D341Med (cell line): ENCODE data around the gene SOBP.
"Not testable (repeated sequence)": the region's sequence is repeated elsewhere in the genome, so short reads cannot be mapped to it uniquely, and the experiment has no call there.

Source experiments
- DNase-seq: peaks from one replicate; pipeline ENCODE4 v3.0.0; 2012; ENCODE audit warnings: low spot score

SOBP gene

DNA sequence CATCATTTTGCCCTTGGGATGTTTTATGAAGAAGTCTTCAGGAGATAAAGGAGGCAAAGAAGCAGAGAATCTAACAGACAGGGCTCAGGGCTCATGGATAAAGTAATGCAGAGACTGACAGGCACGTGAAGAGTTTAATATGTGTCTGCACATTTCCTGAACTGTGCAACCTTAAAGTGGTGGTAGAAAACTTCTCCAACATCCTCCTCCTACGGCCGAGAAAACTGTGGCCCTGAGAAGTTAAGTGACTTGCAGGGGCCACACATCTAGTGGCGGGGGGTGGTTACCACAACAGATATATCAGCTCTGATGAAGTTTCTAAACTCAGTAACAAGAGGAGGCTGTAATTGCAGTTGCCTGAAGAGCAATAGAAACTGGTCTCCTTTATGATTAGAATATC is 61.0 kb downstream of the SOBP start:
- DNase-seq = no peak

DNA sequence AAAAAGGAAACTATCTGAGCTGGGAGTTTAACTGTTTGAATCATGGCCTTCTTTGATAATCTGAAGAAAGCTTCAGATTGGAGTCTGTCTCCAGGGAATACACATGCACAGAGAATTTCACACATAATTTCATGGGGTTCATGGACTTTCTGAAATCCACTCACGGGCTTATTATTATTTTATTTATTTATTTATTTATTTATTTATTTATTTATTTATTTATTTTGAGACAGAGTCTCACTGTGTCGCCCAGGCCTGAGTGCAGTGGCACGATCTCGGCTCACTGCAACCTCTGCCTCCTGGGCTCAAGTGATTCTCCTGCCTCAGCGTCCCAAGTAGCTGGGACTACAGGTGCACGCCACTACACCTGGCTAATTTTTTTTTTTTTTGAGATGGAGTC is 63.2 kb downstream of the SOBP start:
- not testable (repeated sequence) for DNase-seq

DNA sequence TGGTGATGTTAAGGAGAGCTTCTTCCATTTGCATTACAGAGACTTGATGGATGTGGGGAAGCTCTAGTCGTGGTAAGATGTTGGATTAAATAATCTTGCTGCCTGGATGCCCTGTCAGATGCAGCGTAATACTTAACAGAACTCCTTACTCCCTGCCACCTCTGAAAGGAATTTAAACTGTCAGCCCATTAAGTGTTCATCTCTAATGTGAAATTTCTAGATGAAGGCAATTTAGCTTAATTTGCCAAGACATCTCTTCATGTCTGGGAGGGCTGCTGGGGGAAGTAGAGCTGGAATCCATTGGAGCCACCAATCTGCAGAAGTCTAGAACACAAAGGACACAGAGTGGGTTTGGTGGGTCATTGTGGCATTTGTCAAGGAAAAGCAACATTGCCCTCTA is 64.4 kb downstream of the SOBP start:
- no peak for DNase-seq

DNA sequence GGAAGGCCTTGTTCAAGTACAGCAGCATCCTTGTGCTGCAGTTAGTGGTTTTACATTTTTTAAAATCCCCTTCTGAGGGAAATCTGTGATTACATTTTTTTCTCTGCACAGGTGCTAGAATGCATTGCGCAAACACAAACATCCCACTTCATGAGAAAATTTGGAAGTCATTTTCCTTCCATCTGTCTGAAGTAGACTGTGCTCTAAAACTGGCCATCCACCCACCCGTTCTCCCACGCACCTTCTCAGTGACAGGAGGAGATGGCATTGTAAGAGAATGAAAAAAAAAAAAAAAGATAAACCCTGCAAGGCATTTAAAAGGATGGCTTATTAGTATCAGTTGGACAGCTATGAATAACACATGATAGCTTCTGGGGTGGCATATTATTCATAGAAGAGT is 65.0 kb downstream of the SOBP start:
- DNase-seq = no peak

DNA sequence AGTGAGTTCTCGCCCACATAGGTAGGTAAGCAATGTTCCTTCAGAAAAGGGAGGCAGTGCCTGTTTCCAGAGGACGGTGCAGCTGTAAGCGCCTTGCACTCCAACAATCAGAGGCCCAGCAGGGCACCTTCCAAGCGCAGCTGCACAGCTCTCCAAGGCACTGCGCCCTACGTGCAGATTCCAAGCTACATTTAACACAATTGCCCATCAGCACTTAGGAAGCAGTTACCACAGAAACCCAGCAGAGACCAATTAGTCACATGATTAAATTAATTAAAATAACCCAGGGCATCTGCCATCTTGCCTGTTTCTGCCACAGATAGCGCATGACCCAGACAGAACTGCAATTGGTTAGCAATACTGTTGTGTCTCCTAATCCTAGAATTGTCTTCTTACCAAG is 65.5 kb downstream of the SOBP start:
- DNase-seq = no peak

DNA sequence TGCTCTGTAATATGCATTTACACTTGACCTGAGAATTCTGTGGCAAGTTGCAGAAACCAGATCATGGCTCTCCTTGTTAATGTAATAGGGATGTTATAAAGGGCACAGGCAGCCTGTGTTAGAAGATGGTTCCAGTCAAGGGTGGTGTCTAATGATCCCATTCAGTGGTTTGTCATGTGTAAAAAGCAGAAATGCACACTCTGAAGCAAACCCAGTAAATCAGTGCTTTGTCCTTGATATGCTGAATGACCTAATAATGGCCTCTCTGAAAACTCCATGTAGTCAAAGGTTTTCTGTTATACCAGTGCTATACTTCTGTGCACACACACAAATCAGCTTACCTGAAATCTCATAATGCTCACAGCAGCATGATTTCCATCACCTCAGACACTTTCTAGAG is 66.2 kb downstream of the SOBP start:
- no peak for DNase-seq

DNA sequence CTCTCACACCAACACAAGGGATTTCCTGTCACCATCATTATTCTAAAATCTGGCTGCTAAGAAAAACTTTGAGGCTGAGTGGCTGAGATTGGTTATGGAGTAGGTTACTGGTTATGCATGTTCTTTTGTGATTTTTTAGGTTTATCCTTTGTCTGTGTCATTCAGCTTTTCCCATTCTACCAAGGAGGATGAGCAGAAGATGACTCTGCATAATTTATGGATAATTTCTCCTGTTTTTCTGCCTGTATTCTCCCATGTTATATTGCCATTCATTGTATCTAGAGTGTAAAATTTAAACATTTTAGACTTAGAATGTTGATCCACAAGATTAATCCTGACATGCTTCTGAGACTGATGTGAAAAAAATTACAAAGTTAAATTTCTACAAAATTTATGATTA is 67.8 kb downstream of the SOBP start:
- DNase-seq = no peak

DNA sequence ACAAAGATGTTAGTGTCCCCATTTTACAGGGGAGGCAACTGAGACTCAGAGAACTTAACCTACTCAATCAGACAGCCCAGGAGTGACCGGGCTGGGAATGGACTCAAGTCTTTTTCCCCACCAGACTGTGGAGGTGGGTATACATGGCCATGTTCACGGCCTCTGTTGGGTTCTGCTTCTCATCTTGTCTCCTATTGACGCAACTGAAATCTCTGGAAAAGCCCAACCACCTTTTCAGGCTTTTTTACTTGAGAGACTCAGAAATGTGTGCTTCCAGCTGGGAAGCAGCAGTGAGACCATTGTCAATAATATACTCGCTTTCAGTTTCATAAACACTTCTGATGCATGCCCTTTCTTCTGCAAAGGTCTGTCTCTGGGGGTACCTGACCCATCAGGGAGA is 70.7 kb downstream of the SOBP start:
- DNase-seq = no peak

DNA sequence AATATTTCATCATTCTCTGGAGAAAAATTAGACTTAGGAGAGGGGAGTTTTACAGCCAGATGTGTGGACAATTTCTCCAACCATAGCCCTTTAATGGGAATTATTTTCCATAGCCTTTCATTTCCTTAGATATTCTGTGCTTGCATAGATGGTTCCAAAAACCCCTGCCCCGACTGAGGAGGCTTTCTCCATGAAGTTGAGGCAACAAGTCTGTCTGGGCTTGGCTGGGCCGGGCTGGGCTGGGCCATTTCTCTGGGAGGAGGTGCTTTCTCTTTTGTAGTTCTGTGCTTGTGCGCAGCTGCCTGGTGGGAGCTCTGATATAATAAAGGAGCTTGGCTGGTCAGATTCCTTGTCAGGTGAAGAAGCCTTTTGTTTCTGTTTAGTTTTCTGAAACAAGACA is 71.4 kb downstream of the SOBP start:
- no peak for DNase-seq

DNA sequence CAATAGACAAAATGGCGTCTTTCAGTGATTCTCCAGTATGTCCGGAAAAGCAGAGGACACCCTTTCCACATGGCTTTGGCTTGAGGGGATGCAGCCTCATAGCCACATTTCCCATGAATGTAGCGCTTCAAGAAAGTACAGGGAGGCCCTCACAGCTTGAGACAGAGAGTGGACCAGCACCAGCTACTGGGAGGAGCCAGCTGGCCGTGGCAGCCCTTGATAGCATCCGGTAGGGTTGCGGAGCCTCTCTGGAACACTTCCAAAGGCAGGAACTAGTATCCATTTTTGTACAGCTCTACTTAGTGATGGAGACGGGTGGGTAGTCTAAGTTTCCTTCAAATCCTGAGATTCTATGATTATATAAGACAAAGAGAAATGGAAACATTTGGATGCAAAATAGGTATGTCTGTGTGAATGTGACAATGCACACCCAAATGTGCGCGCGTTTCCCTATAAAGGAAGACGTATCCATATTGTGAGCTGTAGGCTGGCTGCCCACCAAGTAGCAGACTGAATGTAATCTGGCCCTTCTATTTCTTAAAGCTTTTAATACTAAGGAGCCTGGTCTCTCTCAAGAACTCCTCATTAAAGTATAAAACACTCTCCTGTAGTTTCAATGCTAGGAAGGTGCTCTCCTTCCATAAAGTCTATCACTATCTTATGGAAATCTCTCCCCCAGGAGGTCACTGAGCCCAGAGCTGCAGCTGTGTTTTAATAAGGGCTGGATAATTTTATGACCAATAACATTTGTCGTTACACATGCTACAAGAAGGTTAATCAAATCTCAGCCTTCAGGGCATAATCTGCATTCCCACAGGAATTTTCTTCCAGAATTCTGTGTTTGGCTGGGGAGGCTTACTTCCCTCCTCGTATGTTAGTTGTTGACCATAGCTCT is 74.0 kb downstream of the SOBP start:
- no peak for DNase-seq

DNA sequence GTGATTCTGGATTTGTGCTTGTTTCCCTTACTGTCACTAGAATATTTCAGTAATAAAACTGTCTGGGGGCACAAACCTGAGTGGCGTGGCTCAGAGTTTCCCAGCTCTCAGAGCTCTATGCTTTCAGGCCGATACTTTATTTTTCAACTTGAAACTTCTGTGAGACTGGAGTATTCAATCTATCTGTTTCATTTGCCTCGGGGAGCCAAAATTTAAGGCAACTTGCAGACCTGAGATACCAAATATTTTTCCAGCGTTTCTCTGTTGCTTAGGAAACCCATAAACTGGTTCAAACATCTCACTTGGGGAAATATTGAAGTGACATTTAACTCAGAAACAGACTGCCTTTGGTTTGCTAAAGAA is 74.7 kb downstream of the SOBP start:
- DNase-seq = no peak

DNA sequence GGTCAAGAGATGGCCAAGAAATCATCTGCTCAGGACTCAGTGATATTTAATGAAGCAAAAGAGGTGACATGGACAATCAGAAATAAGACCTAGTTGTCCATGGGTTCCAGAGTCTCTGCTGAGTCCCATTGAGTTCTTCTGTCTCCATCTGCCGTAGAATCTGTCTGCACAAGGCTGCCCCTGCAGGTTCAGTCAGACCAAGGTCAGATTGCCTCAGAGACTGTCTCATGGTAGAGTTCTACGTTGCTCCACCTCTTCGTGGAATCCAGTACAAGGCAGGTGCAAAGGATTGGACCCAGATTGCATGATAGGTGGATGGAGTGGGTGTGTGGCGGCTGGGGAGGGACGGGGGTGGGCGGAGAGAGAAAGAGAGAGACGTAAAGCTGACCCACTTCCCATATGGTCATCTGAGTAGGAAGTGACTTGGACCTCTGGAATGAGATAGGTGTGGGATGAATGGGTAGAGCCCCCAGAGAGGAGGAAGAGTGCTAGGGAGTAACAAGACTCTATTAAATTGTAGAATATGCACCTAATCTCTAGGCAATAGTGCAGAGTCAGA is 75.3 kb downstream of the SOBP start:
- no peak for DNase-seq

DNA sequence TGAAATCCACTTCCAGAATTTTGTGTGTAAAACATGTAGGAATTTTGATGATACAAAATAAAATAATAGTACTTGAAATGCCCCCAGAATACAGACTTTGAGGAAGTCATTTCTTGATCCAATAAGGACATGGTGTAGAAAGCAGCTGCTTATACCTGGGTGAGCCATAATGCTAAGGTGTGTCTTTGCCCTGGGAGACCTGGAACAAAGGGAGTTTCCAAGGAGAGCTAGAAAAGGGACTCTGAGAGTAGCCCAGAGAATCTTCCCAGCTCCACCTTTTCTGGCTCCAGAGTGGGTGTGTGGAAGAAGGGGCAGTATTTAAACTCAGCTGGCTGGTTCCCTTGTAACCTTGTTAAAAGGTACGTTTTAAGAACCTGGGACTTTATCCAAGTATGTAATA is 77.7 kb downstream of the SOBP start:
- DNase-seq = no peak

DNA sequence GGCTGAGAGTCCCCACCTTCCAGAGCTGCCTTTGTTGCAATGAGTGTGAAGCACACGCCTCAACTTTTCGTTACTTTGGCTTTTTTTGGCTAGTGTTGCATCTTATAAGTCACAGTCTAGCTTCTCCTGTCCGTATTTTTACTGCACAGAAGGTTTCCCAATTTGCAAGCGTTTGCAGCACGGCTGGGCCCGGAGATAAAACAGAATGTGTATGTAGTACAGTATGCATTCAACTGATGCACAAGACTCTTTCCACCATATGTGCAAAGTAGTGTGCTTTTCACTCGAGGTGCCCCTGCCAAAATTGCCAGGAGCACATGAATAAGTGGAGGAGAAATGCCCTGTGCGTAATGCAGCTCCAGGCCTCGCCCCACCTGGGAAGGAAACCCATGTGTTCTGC is 79.6 kb downstream of the SOBP start:
- DNase-seq = no peak

DNA sequence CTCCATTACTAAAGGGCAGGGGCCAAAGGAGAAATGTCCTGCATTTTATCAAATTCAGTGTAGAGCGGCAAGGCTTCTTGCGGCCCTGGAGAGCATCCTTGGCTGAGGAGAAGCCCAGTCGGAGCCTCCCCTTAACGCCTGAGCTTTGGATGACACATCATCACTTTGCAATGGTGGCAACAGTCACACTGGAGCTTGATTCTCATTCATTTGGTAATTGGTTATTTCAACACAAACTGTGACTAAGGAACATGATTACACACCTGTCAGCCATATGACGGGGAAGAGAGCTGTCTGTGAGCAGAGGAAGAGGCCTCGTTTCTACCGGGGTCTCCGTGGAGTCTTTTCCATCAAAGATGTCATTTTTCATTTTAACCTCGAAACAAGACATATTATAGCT is 81.4 kb downstream of the SOBP start:
- no peak for DNase-seq

DNA sequence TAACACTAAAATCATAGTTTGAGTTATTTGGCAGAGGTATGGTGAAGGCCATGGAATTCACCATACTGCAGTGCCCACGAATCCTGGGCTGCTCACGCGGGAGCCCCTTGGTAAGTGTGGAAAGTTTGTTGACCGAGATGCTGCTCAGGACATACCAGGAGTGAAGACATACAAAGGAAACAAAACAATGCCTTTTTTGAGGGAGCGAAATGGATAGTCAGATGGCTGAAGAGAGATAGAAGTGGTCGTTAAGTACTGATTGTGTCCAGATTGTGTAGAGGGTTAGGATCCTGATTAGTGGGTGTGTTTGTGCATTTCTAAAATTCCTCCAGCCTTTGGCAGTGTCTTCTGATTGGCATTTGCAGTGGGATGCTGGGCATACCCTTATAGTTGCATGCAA is 83.0 kb downstream of the SOBP start:
- no peak for DNase-seq

DNA sequence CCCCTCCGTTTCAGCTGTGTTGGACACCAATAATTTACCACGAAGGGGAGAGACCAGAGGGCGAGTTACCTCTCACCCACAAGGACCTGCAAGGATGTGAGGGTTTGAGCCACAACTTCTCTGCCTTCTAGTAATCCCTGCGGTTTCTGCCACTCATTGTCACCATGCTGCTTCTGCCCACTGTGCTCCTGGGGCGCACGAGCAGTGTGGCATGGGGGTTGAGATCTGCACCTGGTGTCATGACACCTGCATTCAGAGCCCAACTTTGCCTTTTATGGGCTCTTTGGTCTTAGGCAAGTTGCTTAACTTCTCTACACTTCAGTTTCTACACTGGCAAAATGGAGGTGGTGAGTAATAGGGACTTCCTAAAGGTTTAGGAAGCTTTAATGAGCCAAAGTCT is 84.9 kb downstream of the SOBP start:
- no peak for DNase-seq

DNA sequence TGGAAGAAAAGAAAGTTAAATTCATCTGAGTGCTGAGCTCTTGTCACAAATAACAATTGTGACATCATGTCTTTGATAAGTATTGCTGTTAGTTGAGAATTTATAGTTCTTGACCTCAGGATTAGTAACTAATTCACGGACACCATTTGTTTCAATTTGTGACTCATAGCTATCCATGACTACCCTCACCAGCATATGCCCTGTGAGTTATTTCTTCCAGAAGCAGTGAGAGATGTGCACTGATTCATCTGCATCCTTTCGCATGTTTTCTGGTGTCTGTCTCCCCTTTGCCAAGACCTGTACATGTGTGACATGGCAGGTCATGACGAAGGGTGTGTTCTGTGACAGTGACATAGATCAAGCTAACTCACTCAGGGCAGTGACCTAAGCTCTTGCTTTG is 86.9 kb downstream of the SOBP start:
- no peak for DNase-seq

DNA sequence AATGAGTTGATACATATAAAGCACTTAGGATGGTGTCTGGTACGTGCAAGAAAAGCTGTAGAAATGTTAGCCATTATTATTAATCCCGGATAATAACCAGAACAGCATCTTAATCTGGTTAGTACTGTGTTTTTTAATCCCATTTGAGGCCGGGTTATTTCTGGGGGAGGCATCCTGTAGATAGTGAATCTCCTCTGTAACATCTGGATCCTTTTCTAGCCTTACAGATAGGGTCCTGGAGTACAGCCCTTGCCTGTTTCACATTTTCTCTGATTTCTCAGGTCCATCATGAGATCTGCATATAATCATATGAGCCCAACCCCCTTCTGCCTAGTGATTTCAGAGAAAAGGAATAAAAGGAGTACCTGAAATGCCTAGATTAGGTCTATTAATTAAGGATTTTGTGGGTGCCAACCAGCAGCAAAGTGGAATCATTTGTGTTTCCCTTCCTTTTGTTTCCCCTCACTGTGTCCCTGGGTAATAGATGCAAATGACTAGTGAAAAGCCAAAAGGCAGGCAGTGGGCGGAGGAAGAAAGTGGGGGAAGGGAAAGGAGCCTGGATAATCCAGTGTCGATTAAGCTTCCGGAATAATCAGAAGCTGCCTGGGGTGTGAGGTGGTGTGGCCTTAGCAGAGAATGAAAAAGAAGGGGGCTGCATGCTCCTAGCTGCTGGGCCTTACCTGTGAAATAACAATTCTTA is 88.9 kb downstream of the SOBP start:
- peak; percentile 43 for DNase-seq

DNA sequence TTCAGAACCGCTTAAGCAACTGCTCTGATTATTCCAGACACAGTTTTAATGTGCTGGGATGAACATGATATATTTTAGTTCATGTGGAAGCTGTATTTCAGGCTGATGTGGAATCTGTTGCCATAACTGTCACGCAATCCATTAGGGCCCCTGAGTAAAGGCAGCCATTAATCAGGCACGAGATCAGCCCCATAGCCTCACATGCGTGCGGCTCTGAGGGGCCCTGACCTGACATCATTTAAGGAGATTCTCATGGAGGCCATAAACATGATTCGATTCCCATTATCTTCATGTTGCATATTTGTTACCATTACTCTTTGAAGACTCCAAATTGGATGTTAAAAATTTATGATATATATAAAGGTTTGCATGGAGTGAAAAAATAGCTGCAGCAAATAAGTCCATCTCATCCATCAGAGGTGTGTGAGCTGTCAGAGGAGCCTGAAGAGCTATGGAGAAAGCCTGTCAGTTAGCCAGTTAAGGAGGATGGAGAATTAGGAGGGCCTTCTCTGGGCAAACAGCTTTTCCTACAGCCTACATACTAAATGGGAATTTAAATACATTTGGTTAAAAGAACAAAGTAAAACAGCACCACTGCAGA is 89.6 kb downstream of the SOBP start:
- no peak for DNase-seq

DNA sequence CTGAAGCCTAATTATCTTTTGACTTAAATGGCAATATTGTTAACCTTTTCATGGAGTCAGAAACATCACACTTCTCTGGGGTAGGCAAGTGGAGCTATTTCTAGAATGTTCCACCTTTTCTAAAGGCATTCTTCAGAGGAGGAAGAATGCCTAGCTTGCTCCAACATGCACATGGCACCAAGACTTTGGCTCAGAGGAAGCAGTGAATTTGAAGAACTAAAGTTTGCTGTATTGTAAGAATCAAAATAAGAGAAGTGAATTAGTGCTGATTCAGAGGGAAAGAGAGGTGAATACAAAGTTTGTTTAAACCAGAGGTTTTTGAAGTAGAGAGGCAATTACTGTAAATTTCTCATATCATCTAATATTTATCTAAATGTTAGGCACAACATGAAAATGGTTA is 92.2 kb downstream of the SOBP start:
- no peak for DNase-seq

DNA sequence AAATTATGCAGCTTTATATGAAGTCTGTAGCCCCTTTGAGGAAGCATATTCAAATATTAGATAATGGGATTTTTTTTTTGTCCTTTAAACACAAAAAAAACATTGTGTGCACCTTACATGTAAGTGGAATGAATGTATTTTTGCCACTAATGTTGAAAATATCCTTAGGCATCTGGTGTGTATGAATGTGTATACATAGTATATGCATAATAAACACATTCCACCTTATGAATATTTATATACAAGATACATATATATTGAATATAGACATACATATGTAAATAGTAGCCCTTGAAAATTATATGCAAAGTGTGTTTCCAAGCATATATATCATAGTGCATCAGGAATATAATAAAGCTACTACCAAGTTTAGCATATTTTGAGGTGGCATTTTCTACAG is 94.8 kb downstream of the SOBP start:
- DNase-seq = no peak

DNA sequence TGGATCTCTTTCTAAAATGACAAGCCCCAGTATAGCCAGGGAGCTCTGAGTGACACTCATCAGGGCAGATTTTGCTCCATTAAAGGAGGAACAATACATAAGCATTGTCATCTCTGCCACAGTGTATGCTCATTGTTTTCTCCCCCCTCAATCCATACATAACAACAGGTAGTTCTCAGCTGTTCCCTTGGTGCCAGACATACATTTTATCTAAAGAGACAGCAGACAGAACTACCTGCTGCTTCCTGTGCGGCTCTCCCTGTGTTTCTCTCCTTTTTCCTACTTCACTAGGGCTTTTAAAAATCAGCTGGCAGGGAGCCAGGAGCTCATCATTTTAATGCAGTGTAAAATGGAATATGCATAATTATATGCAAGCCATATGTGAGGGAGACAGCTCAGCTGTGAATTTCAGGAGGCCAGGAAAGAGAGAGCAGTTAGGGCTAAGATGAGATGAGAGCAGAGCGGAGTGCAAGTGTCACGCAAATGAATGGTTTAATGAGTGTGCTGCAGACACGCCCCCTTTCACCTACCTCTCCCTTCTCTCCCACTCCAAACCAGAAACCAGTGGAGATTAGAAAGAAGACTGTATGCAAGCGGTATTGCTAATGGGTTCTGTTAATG is 96.0 kb downstream of the SOBP start:
- no peak for DNase-seq
